A673 (cell line): ENCODE measurements around the gene SORD.

Experiments used
- EZH2 ChIP-seq: fragments of 200-600 bp; sonication (generic); IDR thresholded peaks from 2 replicates; pipeline ENCODE4 v1.6.1; 2017; ENCODE audit warnings: borderline replicate concordance, low read depth, mild to moderate bottlenecking, mixed read lengths, antibody characterized with exemption, low read length; ENCODE audit not compliant: poor library complexity, severe bottlenecking
- TF ChIP-seq, protein P1 (sequence below): fragments of 300-800, 200-600 bp; sonication (generic); conservative IDR thresholded peaks from 2 replicates; pipeline ENCODE4 v1.5.1; 2017; ENCODE audit warnings: low read depth, mild to moderate bottlenecking, antibody characterized with exemption, low read length, moderate library complexity, mixed read lengths

- TF ChIP-seq, protein P1, sequence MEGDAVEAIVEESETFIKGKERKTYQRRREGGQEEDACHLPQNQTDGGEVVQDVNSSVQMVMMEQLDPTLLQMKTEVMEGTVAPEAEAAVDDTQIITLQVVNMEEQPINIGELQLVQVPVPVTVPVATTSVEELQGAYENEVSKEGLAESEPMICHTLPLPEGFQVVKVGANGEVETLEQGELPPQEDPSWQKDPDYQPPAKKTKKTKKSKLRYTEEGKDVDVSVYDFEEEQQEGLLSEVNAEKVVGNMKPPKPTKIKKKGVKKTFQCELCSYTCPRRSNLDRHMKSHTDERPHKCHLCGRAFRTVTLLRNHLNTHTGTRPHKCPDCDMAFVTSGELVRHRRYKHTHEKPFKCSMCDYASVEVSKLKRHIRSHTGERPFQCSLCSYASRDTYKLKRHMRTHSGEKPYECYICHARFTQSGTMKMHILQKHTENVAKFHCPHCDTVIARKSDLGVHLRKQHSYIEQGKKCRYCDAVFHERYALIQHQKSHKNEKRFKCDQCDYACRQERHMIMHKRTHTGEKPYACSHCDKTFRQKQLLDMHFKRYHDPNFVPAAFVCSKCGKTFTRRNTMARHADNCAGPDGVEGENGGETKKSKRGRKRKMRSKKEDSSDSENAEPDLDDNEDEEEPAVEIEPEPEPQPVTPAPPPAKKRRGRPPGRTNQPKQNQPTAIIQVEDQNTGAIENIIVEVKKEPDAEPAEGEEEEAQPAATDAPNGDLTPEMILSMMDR, result no peak
- TF ChIP-seq EZH2, result no peak
These were observed 7.7 kb downstream of the SORD start for GRCh38 chr15:45030743-45031142.
